Nucleus accumbens (tissue), 56 donors: ENCODE data around the gene ELSPBP1.
"Not testable (repeated sequence)": the region's sequence is repeated elsewhere in the genome, so short reads cannot be mapped to it uniquely, and the experiment has no call there.

Source experiments
- DNase-seq, 56 donors: peaks; one replicate each; lab custom pipeline; 2025; lab: John Stamatoyannopoulos, UW

The ELSPBP1 gene

GRCh38 chr19:48041877-48042580 lies 47.6 kb downstream of the ELSPBP1 start:
- no peak for DNase-seq

DNA sequence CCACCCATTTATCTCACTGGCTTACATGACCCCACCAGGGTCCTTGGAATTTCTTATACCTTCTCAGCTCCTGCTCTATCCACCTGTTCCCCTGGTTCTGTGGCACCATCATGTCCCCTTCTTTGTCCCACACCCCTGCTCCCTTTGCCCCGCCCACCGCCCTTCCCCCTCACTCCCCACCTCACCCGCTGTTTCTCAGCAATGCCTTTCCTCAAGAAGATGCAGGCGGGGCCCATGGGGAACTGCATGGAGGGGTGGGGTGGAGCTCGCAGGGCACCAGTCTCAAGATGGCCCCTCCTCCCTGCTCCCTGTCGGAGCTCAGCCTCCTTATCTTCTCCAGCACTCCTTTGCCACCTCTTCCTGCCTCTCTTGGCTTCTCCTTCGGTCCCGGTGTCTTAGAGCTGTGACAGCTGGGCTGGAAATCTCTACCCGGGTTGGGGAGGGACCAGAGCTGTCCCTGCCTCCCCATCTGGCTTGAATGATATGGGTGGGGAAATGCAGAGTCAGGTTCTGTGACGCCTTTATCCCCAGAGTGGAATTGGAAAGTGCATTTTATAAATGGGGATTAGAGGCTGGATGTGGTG lies 49.3 kb downstream of the ELSPBP1 start, which contains the start of gene CABP5:
CABP5 (minus strand) TSS at position 405 of the 584 bp plus-strand sequence; CDS start at position 248, 157 bp downstream.
- DNase-seq: no peak

DNA sequence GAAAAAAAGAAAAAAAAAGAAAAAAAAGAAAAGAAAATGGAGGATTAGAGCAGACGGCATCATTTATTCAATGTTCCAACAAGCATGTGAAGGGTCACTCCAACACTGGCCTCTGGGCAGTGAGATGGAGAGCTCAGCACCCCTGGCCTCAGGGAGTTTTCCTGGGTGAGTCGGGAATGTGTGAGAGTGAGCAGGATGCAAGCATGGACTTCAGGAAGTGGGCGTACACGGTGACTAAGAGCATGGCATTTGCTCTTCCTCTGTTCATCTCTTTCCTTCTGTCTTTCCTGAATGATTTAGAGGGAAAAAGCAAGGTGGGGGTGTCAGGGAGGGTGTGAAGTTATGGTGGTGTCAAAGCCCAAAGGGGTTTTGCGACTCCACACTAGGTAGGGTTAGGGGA lies 50.1 kb downstream of the ELSPBP1 start:
- no peak for DNase-seq

DNA sequence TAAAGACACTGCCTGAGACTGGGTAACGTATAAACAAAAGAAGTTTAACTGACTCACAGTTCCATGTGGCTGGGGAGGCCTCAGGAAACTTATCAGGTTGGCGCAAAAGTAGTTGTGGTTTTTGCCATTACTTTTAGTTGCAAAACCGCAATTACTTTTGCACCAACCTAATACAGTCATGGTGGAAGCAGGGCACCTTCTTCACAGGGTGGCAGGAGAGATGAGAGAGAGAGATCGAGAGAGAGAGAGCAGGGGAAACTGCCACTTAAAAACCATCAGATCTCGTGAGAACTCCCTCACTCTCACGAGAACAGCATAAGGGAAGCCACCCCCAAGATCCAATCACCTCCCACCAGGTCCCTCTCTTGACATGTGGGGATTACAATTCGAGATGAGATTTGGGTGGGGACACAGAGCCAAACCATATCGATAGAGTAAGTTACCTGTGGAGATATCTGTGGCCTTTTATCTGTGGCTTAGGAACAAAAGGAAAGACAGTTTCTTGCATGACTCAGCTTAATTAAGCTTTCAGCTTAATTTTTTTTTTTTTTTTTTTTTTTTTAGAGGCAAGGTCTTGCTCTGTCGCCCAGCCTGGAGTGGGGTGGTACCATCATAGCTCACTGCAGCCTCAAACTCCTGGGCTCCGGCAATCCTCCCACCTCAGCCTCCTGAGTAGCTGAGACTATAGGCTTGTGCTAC lies 57.1 kb downstream of the ELSPBP1 start:
- no peak for DNase-seq

DNA sequence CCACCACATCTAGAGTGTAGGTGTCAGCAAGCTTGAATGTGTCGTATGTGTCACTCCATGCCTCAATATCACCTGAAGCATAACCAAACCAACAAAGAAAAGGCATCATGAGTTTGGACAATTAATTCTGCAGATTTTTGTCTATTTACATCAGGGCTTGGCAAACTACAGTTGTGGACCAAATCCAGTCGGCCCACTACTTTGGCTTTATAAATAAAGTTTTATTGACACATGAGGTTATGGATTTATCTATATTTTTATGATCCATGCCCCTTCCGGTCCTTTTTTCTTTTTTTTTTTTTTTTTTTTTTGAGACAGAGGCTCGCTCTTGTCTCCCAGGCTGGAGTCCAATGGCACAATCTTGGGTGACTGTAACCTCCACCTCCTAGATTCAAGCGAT lies 58.6 kb downstream of the ELSPBP1 start:
- DNase-seq: no peak

DNA sequence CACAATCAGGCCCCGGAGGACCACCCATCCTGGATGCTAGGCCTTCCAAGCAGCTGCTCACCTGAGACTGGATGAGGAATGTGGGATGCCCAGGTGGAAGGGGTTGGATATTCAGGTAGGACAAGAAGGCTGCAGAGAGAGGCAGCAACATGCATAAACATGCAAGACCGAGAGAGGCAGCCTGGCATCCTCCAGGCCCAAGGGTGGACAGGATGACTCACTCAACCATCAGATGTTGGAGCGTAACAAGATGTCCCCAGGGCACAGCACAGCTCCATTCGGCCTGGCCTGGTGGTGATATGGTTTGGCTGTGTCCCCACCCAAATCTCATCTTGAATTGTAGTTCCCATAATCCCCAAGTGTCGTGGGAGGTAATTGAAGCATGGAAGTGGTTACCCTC lies 59.4 kb downstream of the ELSPBP1 start:
- DNase-seq: no peak

DNA sequence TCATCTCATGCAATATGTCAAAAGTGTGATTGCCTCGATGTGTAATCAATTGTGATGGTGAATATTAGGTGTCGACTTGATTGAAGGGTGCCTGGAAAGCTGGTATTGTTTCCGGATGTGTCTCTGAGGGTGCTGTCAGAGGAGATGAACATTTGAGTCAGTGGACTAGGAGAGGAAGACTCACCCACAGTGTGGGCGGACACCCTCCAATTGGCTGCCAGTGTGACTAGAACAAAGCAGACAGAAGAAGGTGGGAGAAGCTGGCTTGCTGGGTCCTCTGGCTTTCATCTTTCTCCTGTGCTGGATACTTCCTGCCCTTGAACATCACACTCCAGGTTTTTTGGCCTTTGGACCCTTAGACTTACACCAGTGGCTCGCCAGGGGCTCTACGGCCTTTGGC lies 64.9 kb downstream of the ELSPBP1 start:
- peak in 27 of 56 donors; percentile 0 to 51 (median 7) for DNase-seq

GRCh38 chr19:48060381-48060780 lies 65.9 kb downstream of the ELSPBP1 start:
- DNase-seq: no peak

DNA sequence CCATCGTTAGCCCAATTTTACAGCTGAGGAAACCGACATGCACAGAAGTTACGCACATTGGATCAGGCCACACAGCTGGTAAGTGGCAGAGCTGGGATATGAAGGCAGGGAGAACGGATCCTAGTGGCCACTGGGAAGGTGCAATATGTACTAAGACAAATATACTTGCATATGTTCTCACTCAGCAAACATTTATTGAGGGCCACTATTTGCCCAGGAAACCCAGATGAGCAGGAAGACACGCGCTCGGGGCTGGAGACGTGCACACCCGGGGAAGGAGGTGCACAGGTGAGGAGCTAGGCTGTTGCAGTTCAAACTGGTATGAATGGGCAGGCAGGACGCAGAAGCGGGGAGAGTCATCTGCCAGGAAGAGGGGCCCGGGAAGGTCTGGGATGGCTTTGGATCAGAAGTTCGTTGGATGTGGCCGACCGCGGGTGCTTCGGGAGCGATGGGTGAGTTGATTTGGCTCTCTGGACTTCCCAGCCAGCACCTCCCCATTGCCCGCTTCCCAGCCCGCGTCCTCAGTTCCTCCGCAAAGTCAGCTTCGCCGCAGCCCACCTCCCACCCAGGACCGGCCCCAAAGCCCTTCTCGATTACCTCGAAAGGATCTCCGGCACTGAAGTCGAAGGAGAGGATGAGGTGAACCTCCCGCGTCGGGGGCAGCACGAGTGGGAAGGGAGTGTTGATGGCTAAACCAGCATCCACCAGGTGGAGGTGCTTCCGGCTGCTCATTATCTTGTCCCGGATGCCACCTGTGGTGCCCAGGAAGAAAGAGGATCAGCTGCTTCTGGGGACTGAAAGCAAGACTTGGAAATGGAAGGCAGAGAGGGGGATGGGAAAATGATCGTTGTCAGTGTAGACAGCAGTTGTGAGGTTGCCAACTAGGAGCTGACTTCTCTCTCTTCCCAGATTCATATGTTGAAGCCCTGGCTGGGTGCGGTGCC lies 67.2 kb downstream of the ELSPBP1 start:
- no peak for DNase-seq

GRCh38 chr19:48064509-48064908 lies 70.1 kb downstream of the ELSPBP1 start:
- DNase-seq: no peak

DNA sequence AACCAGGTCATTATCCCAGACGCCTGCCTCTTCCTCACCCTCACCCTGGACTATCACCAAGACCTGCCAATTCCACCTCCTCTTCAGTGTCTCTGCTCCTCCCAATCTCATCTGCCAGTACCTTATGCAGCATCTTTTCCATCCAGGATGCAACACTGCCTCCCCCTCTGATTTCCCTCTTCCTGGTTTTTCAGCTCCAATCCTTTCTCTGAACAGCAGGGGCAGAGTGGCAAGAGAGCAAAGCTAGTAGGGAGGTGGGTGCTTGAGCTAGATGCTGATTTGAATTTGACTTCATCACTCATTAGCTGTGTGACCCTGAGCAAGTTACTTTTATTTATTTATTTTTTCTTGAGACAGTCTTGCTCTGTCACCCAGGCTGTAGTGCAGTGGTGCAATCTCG lies 75.0 kb downstream of the ELSPBP1 start:
- DNase-seq: no peak

DNA sequence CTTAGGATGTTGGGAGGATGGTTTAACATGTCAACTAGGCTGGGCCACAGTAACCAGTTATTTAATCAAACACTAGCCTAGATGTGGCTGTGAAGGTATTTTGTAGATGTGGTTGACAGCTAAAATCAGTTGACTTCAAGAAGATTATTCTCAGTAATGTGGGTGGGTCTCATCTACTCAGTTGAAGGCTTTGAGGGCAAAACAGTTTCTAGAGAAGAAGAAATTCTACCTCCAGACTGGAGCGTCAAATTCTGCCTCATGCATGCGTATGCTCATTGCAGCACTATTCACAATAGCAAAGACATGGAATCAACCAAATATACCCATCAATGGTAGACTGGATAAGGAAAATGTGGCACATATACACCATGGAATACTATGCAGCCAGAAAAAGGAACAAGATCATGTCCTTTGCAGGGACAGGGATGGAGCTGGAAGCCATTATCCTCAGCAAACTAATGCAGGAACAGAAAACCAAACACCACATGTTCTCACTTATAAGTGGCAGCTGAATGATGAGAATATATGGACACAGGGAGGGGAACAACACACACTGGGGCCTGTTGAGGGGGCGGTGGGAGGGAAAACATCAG lies 75.8 kb downstream of the ELSPBP1 start:
- DNase-seq: not testable (repeated sequence)
